H1 (cell line): ENCODE data around the gene TBX5.

Experiments
- ATF3 ChIP-seq: IDR thresholded peaks from 2 replicates; pipeline ENCODE4 v1.6.1; 2011; ENCODE audit warnings: low read depth, mild to moderate bottlenecking, low read length; ENCODE audit not compliant: insufficient read depth
- CTCF ChIP-seq, 3 experiments: IDR thresholded peaks; 1 replicate in 2 of 3; 2 replicates in 1 of 3; pipeline versions ENCODE4 v1.5.1 to v1.6.1; 2011; ENCODE audit warnings: low read length in 3 of 3, mild to moderate bottlenecking in 3 of 3, inconsistent platforms in 2 of 3, low read depth in 1 of 3, moderate library complexity in 1 of 3; ENCODE audit not compliant: insufficient read depth in 1 of 3; ENCODE audit errors: control extremely low read depth in 1 of 3
- EP300 ChIP-seq, 2 experiments: IDR thresholded peaks; 1 replicate in 1 of 2; 2 replicates in 1 of 2; pipeline ENCODE4 v1.6.1; 2011 to 2012; ENCODE audit warnings: low read depth in 2 of 2, low read length in 2 of 2, mild to moderate bottlenecking in 2 of 2, borderline replicate concordance in 1 of 2, inconsistent platforms in 1 of 2, moderate library complexity in 1 of 2
- EZH2 ChIP-seq: fragments of 200-600 bp; sonication (generic); IDR thresholded peaks from 2 replicates; pipeline ENCODE4 v1.7.1; 2012; ENCODE audit warnings: low read depth, mild to moderate bottlenecking, moderate library complexity, low read length, inconsistent platforms; ENCODE audit not compliant: severe bottlenecking
- POLR2A ChIP-seq, 2 experiments: IDR thresholded peaks; 1 replicate in 1 of 2; 2 replicates in 1 of 2; pipeline ENCODE4 v1.6.1; 2011; ENCODE audit warnings: low read depth in 2 of 2, low read length in 2 of 2, mild to moderate bottlenecking in 2 of 2; ENCODE audit errors: control extremely low read depth in 1 of 2
- SRF ChIP-seq: IDR thresholded peaks from 2 replicates; pipeline ENCODE4 v1.6.1; 2011; ENCODE audit warnings: mild to moderate bottlenecking, low read depth, low read length, moderate library complexity
- TAF1 ChIP-seq: IDR thresholded peaks from 2 replicates; pipeline ENCODE4 v1.6.1; 2011; ENCODE audit warnings: mild to moderate bottlenecking, low read depth, low read length
- TCF12 ChIP-seq: IDR thresholded peaks from 2 replicates; pipeline ENCODE4 v1.6.1; 2011; ENCODE audit warnings: low read depth, mild to moderate bottlenecking, low read length
- TEAD4 ChIP-seq: IDR thresholded peaks from 2 replicates; pipeline ENCODE4 v1.6.1; 2012; ENCODE audit warnings: low read depth, low read length, inconsistent platforms, mixed read lengths
- YY1 ChIP-seq: IDR thresholded peaks from 2 replicates; pipeline ENCODE4 v1.6.1; 2011; ENCODE audit warnings: low read depth, mild to moderate bottlenecking, low read length

GRCh38 chr12:114319422-114319821 lies 86.5 kb downstream of the TBX5 start:
- TF ChIP-seq CTCF (IDR thresholded peaks at IDR 0.05; ENCODE audit: control extremely low read depth in 1 of 3, insufficient read depth in 1 of 3, low read depth in 1 of 3, low read length in 3 of 3): no peak
- TF ChIP-seq YY1: no peak
- no peak for TF ChIP-seq TAF1
- TF ChIP-seq TCF12: no peak
- no peak for TF ChIP-seq EP300 (IDR thresholded peaks at IDR 0.05; ENCODE audit: borderline replicate concordance in 1 of 2, low read depth in 2 of 2, low read length in 2 of 2)
- TF ChIP-seq SRF: no peak
- no peak for TF ChIP-seq POLR2A (IDR thresholded peaks at IDR 0.05; ENCODE audit: control extremely low read depth in 1 of 2, low read depth in 2 of 2, low read length in 2 of 2)
- TF ChIP-seq TEAD4: no peak
- TF ChIP-seq EZH2: no peak
- no peak for TF ChIP-seq ATF3
